Measurements from ENCODE around the gene KLHL33.

- TF ChIP-seq POLR2A (IDR thresholded peaks at IDR 0.05; ENCODE audit: low read depth, low read length) = no peak
- no peak for TF ChIP-seq POLR2AphosphoS5 (IDR thresholded peaks at IDR 0.05; ENCODE audit: low read depth, low read length)
These were observed 4.5 kb upstream of the KLHL33 start for GRCh38 chr14:20440465-20440864.
